Spleen (tissue), 7 donors: ENCODE results near the gene NPSR1.

Experiments used
- CTCF ChIP-seq, 11 experiments: fragments of 200-600 bp in 7 of 11; fragments of 450-650 bp in 4 of 11; sonication (generic) in 4 of 11; IDR thresholded peaks in 8 of 11; conservative IDR thresholded peaks in 3 of 11; 1 replicate in 7 of 11; 2 replicates in 4 of 11; pipeline versions ENCODE4 v1.4.0 to v1.8.0; 2016 to 2021; ENCODE audit warnings: antibody characterized with exemption in 11 of 11, inconsistent platforms in 4 of 11, mild to moderate bottlenecking in 1 of 11
- POLR2A ChIP-seq, 3 donors: fragments of 450-650 bp; IDR thresholded peaks; one replicate each; pipeline ENCODE4 v1.5.1; 2017; ENCODE audit warnings: antibody characterized with exemption in 3 of 3, mild to moderate bottlenecking in 1 of 3
- POLR2AphosphoS5 ChIP-seq, 3 donors: sonication (generic); formaldehyde crosslinking; IDR thresholded peaks; one replicate each; pipeline ENCODE4 v1.5.1; 2017; ENCODE audit warnings: antibody characterized with exemption in 3 of 3
- donor health status: DM: no; HTN: no; CAD: no; lungs with moderate emphysema.
- donor health status: DM: no; HTN: no; CAD: no.
- donor health status: DM: no; HTN: no; CAD: no.

DNA sequence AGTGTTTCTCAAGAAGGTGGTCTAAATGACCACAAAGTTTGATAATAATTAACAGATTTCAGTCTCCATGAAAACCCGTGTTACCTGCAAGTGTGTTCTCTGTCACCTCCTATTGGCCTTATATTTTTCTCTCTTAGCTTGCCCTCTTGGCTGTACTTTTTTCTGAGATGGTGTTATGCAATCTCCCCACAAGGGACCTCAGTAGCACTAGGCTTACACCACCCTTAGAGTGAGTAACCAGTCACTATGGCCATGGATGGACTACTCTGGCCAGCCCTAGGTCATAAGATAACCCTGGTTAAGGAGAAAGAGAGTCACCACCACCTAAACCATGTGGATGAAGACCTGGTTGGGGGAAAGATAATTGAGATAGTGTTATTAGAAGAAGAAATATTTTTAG is 76.8 kb downstream of the NPSR1 start:
- TF ChIP-seq CTCF (IDR thresholded peaks at IDR 0.05 in 8 of 11, conservative IDR thresholded peaks at IDR 0.05 in 3 of 11) (no peak), POLR2A (IDR thresholded peaks at IDR 0.05) (no peak), POLR2AphosphoS5 (IDR thresholded peaks at IDR 0.05) (no peak)
